ENCODE results near the gene SNCG. TPM values are rescaled to one million over a fixed set of nuclear protein-coding genes. Genes with fewer than 3 reads are reported as not detected.

The SNCG gene
- 6.4 and 9.0 TPM in 2 replicates for total RNA-seq

DNA sequence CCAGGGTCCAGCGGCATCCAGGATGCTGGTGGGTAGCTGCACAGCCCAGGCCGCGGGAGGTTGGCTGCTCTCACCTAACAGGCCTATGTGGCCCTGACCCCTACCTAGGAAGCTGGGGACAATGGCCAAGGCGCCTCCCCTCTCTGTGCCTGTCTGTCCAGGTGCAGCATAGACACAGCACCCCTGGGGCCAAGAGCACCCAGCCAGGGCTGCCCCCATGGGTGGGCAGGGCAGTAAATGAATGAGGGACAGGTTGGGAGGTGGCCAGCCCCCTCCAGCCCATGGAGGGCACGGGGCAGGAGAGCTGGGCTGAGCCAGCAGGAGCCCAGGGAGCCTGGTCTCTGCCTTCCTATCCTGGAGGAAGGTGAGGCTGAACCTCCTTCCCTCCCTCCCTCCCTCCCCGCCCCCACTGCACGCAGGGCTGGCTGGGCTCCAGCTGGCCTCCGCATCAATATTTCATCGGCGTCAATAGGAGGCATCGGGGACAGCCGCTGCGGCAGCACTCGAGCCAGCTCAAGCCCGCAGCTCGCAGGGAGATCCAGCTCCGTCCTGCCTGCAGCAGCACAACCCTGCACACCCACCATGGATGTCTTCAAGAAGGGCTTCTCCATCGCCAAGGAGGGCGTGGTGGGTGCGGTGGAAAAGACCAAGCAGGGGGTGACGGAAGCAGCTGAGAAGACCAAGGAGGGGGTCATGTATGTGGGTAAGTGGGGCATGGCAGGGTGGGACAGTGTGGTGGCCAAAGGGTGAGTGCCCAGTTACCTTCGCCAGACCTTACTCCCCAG, at the start of gene SNCG:
SNCG (plus strand) TSS at position 484 of the 785 bp plus-strand sequence; CDS start at position 583, 99 bp downstream.

DNA sequence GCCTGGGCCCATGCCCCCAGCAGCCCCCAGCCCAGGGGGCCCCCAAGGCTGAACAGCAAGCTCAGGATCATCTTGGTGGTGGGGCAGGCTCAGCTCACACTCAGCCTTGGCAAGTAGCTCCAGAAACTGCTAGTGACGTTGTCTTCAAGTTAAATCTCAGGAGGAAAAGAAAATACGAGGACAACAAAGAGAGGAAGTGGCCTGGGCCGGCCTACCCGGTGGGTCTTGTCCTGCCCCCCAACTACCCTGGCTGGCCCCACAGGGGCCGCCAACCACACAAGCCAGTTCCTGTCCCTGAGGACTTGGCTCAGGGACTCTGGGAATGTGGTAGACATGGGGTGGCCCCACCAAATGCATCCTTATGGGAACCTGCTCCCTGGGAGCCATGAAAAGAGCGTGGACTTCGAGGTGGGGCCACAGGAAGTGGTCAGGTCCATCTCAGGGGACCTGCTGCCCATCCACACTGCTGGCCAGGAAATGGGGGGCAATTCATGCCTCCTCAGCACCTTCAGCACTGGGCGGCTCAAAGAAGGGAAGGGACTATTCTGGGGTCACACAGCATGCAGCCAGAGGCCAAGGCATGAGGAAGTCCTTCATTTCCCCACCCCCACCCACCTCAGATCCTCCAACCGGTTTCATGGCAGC, 806 bp upstream of the SNCG start, which contains the start of gene MMRN2:
MMRN2 (minus strand) TSS at position 145 of the 645 bp plus-strand sequence; CDS start at position 71, 74 bp downstream.

DNA sequence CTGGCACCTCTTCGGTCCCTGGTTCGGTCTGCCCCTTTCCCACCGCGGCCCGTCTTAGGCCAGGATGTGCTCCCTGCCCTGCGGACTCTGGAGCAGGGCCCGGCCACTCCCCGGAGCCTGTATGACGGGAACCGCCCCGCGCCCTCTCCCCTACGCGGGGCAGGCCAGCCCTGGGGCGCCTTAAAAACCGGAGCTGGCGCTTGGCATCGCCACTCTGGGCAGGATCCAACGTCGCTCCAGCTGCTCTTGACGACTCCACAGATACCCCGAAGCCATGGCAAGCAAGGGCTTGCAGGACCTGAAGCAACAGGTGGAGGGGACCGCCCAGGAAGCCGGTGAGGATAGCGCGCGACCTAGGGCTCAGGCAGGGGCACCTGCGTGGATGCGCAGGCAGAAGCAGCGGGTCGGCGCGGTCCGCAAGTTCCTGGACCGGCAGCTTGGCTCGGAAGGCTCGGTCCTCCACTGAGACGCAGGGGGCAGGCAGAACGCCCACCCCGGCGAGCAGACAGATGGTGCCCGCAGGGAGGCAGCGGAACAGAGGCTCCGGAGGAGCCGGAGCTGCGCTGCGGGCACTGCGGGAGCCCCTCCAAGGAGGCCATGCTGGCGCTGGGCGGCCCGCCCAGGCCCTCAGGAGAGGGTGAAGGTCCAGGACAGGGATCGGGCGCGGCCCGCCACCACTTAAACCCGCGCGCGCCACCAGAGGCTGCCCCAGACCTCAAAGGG, 10.0 kb downstream of the SNCG start, which contains the start of gene ADIRF:
ADIRF (plus strand) TSS at position 212 of the 723 bp plus-strand sequence; CDS start at position 275, 63 bp downstream.

Other genes starting within 250 kb of the SNCG start
- 21.6 and 25.3 TPM in 2 replicates for gene BMPR1A, start 202.0 kb upstream of the SNCG start, total RNA-seq
- gene MMRN2, start 984 bp upstream of the SNCG start, total RNA-seq, result 2.4 and 3.3 TPM in 2 replicates
- gene ADIRF, start 9.9 kb downstream of the SNCG start, total RNA-seq, result 13.2 and 14.4 TPM in 2 replicates
- gene FAM25A, start 61.7 kb downstream of the SNCG start, total RNA-seq, result not detected in 2 replicates
- gene GLUD1, start 136.2 kb downstream of the SNCG start, total RNA-seq, result 126 and 142 TPM in 2 replicates
- 14.4 TPM in 2 replicates for gene SHLD2, start 136.6 kb downstream of the SNCG start, total RNA-seq

Data from cardiac ventricle fibroblast (primary cell).